Mucosa of descending colon (tissue), 3 donors: Measurements from ENCODE around the gene CRACR2B. TPM values are rescaled to one million over a fixed set of nuclear protein-coding genes. Genes with fewer than 3 reads are reported as not detected.

Experiments used
- ATAC-seq: fragments of 200-7000 bp; cut with Tn5 transposase; one replicate; pipeline ENCODE4 v1.9.1; 2020; ENCODE audit warnings: mild to moderate bottlenecking, moderate library complexity
- DNase-seq, 3 donors: peaks; one replicate each; pipeline ENCODE4 v3.0.0-alpha.2; 2020
- H3K36me3 ChIP-seq: fragments of 200-600 bp; one replicate; pipeline ENCODE4 v1.8.0; 2021; ENCODE audit warnings: low read depth, mild to moderate bottlenecking
- H3K4me1 ChIP-seq: fragments of 200-600 bp; one replicate; pipeline ENCODE4 v1.8.0; 2021; ENCODE audit warnings: low read depth, mild to moderate bottlenecking
- H3K4me3 ChIP-seq: fragments of 200-600 bp; one replicate; pipeline ENCODE4 v1.8.0; 2021; ENCODE audit warnings: mild to moderate bottlenecking
- H3K9me3 ChIP-seq: fragments of 200-600 bp; one replicate; pipeline ENCODE4 v1.8.0; 2021; ENCODE audit warnings: mild to moderate bottlenecking
- CTCF ChIP-seq: fragments of 200-600 bp; IDR thresholded peaks from one replicate; pipeline ENCODE4 v1.8.0; 2022; ENCODE audit warnings: antibody characterized with exemption, mild to moderate bottlenecking
- intact Hi-C, 2 donors: fragments of 100-400 bp; cut with DNase I in 1 of 2; cut with micrococcal nuclease in 1 of 2; formaldehyde crosslinking; loops; one replicate each; pipeline versions ENCODE4 v1.11.0 to v1.11.1; 2022; cut with DNase I, micrococcal nuclease
- total RNA-seq, 3 donors: library from RNA; stranded (reverse); fragmentation: NEBNext Ultra II Directional in 2 of 3; extraction: Animal tissue kit (Norgen Biotek cat#: 25700) in 2 of 3; gene quantifications; one replicate each; pipeline versions ENCODE4 v1.2.1 to v1.2.4, GENCODE V29; 2021 to 2023
- donor health status: DM: no; HTN: no; CAD: no; lungs with moderate emphysema.
- donor health status: DM: no; HTN: no; CAD: no.
- donor health status: DM: no; HTN: yes; CAD: no.

Gene CRACR2B
- total RNA-seq, 3 donors from 2014 or later: 43.5 to 137 (median 129) TPM

GRCh38 chr11:826836-827145, 928 bp upstream of the CRACR2B start:
- peaks cover 66% of the 10 kb centered on the region for H3K4me1 ChIP-seq
- no peaks in the 10 kb centered on the region for H3K36me3 ChIP-seq
- ATAC-seq (no peak), DNase-seq (peak in 1 of 3 donors; percentile 76)
- intact Hi-C loops: no loop called here
- TF ChIP-seq CTCF: no peak
- peak overlapping the region; percentile 21 for H3K4me3 ChIP-seq
- H3K9me3 ChIP-seq: no peaks in the 10 kb centered on the region

- ATAC-seq: peak; percentile 61
- peaks cover 71% of the 10 kb centered on the region for H3K4me1 ChIP-seq
- H3K4me3 ChIP-seq: peak overlapping the region; percentile 21
Measured at GRCh38 chr11:827146-827896, 398 bp upstream of the CRACR2B start.

DNA sequence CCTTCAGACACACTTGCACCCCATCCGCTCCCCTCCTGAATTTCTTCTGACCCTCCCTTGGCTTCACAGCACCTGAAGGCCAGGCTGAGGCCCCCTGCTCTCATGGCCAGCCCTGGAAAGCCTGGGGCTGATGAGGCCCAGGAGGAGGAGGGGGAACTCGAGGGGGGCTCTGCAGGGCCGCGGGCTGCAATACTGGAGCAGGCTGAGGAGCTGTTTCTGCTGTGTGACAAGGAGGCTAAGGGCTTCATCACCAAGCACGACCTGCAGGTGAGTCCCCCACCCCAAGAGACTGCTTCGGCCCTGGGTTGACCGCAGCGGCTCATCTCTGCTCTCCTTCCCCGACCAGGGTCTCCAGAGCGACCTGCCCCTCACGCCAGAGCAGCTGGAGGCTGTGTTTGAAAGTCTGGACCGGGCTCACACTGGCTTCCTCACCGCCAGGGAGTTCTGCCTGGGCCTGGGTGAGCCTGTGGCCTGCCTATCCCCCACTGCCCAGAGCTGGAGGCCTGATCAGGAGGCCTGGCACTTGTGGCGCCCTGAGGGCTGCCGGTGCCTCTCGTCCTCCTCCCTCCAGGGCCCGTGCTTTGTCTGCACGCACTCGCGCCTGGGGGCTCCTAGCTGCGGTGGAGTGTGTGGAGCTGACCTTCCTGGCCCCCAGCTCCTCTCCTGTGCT, 922 bp downstream of the CRACR2B start:
- intact Hi-C loops: no loop called here
- DNase-seq (peak in 1 of 3 donors; percentile 55), ATAC-seq (no peak)
- no peak overlapping the region for H3K4me3 ChIP-seq
- no peaks in the 10 kb centered on the region for H3K36me3 ChIP-seq
- TF ChIP-seq CTCF: no peak
- peaks cover 74% of the 10 kb centered on the region for H3K4me1 ChIP-seq
- no peaks in the 10 kb centered on the region for H3K9me3 ChIP-seq

More at GRCh38 chr11:827146-827896, 398 bp upstream of the CRACR2B start:
- TF ChIP-seq CTCF: no peak
- DNase-seq: peak; percentile 62 to 83 (median 83)
- H3K36me3 ChIP-seq: no peaks in the 10 kb centered on the region
- no peaks in the 10 kb centered on the region for H3K9me3 ChIP-seq
- intact Hi-C loops: no loop called here

DNA sequence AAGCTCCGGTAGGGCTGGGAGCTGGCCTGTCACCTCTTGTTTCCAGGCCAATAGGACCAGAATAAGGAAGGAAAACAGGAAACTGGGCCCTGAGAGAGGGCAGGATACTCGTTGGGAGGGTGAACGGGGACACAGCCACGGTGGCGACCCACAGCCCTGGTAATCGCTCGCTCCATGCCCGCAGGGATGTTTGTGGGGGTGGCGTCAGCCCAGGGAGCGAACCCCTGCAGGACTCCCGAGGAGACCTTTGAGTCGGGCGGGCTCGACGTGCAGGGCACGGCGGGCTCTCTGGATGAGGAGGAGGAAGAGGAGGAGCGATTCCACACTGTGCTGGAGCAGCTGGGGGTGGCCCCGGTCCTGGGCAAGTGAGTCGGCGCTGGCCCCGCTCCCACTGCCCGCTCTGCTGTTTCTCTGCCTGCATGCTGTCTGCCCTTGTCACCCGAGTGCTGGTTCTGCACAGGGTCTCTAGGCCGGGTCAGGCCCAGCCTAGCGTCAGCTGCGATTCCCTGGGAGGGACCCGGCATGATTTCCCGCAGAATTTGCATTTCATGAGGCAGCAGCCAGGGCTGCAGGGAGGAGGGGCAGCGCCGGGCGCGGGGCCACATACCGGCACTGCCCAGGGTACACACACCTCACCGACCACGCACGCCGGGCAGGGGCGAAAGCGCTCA, 1.6 kb downstream of the CRACR2B start:
- ATAC-seq (no peak), DNase-seq (peak in 2 of 3 donors; percentile 60 to 69)
- TF ChIP-seq CTCF: no peak
- Histone ChIP-seq H3K9me3 (no peaks in the 10 kb centered on the region), H3K4me3 (no peak overlapping the region), H3K36me3 (no peaks in the 10 kb centered on the region), H3K4me1 (peaks cover 72% of the 10 kb centered on the region)
- intact Hi-C loops: no loop called here

- no peak for TF ChIP-seq CTCF
- intact Hi-C loops: no loop called here
- Histone ChIP-seq H3K4me3 (no peak overlapping the region), H3K36me3 (no peaks in the 10 kb centered on the region), H3K9me3 (no peaks in the 10 kb centered on the region), H3K4me1 (peaks cover 68% of the 10 kb centered on the region)
- ATAC-seq (no peak), DNase-seq (no peak)
Measured at GRCh38 chr11:829847-830294, 2.2 kb downstream of the CRACR2B start.
